Fibroblast of lung (primary cell): ENCODE data around the gene PTDSS2. TPM values are rescaled to one million over a fixed set of nuclear protein-coding genes. Genes with fewer than 3 reads are reported as not detected.

ENCODE experiments used
- DNase-seq, 2 donors: peaks; one replicate each; pipeline versions ENCODE4 v3.0.0 to v3.0.0-alpha.2; 2010; ENCODE audit warnings: low read depth in 2 of 2
- H2AFZ ChIP-seq: 2 replicates; pipeline ENCODE4 v1.5.1; 2012; ENCODE audit warnings: low read length, control low read depth, inconsistent platforms
- H3K27ac ChIP-seq: 2 replicates; pipeline ENCODE4 v1.5.1; 2011; ENCODE audit warnings: low read length, control low read depth; ENCODE audit not compliant: insufficient read depth
- H3K27me3 ChIP-seq: 2 replicates; pipeline ENCODE4 v1.5.1; 2011; ENCODE audit warnings: mild to moderate bottlenecking, low read length; ENCODE audit not compliant: control insufficient read depth, insufficient read depth
- H3K36me3 ChIP-seq: 2 replicates; pipeline ENCODE4 v1.5.1; 2011; ENCODE audit warnings: low read length; ENCODE audit not compliant: control insufficient read depth, insufficient read depth
- H3K4me1 ChIP-seq: 2 replicates; pipeline ENCODE4 v1.5.1; 2011; ENCODE audit warnings: low read length; ENCODE audit not compliant: control insufficient read depth, insufficient read depth; ENCODE audit errors: extremely low read depth
- H3K4me2 ChIP-seq: 2 replicates; pipeline ENCODE4 v1.5.1; 2011; ENCODE audit warnings: low read length, control low read depth; ENCODE audit not compliant: insufficient read depth; ENCODE audit errors: extremely low read depth
- H3K4me3 ChIP-seq, 4 experiments: fragments of 200-600 bp in 1 of 4; sonication (generic) in 1 of 4; replicated peaks in 1 of 4; 2 replicates each; pipeline ENCODE4 v1.5.1; 2011 to 2016; ENCODE audit warnings: low read length in 4 of 4, low read depth in 3 of 4, mild to moderate bottlenecking in 3 of 4, control low read depth in 2 of 4, inconsistent platforms in 1 of 4, mixed read lengths in 1 of 4; ENCODE audit not compliant: insufficient read depth in 1 of 4; ENCODE audit errors: control extremely low read depth in 1 of 4
- H3K79me2 ChIP-seq: 2 replicates; pipeline ENCODE4 v1.5.1; 2012; ENCODE audit warnings: mild to moderate bottlenecking, low read length, inconsistent platforms; ENCODE audit not compliant: control insufficient read depth, insufficient read depth
- H3K9ac ChIP-seq: 2 replicates; pipeline ENCODE4 v1.5.1; 2011; ENCODE audit warnings: mild to moderate bottlenecking, low read length, control low read depth; ENCODE audit not compliant: insufficient read depth
- H3K9me3 ChIP-seq: 2 replicates; pipeline ENCODE4 v1.5.1; 2012; ENCODE audit warnings: low read depth, low read length; ENCODE audit not compliant: control insufficient read depth, insufficient read depth
- H4K20me1 ChIP-seq: 2 replicates; pipeline ENCODE4 v1.5.1; 2011; ENCODE audit warnings: low read length; ENCODE audit not compliant: control insufficient read depth, insufficient read depth; ENCODE audit errors: extremely low read depth
- EZH2 ChIP-seq: IDR thresholded peaks from 2 replicates; pipeline ENCODE4 v1.5.1; 2012; ENCODE audit warnings: low read length, control low read depth, mild to moderate bottlenecking; ENCODE audit errors: missing control alignments
- polyA plus RNA-seq, 2 donors: library from polyadenylated mRNA; depleted of rRNA in 1 of 2; stranded (reverse) in 1 of 2; unstranded in 1 of 2; fragments of >200 nt; gene quantifications; 2 replicates each; pipeline ENCODE4 v1.2.1, GENCODE V29; 2011 to 2012; ENCODE audit warnings: missing spikeins in 1 of 2
- total RNA-seq: library from RNA; depleted of rRNA; stranded (reverse); fragments of >200 nt; gene quantifications from 2 replicates; pipeline ENCODE4 v1.2.1, GENCODE V29; 2014
- TF ChIP-seq, protein P1 (sequence below), 2 donors: IDR thresholded peaks in 1 of 2; conservative IDR thresholded peaks in 1 of 2; 1 replicate in 1 of 2; 2 replicates in 1 of 2; pipeline ENCODE4 v1.5.1; 2011 to 2012; ENCODE audit warnings: low read length in 2 of 2, control low read depth in 1 of 2, inconsistent platforms in 1 of 2, low read depth in 1 of 2, mild to moderate bottlenecking in 1 of 2

Gene PTDSS2
- total and polyA plus RNA-seq, 2 donors (not counting 1 experiment from before 2014, with no cell fraction given), result 17.4 to 36.7 TPM

DNA sequence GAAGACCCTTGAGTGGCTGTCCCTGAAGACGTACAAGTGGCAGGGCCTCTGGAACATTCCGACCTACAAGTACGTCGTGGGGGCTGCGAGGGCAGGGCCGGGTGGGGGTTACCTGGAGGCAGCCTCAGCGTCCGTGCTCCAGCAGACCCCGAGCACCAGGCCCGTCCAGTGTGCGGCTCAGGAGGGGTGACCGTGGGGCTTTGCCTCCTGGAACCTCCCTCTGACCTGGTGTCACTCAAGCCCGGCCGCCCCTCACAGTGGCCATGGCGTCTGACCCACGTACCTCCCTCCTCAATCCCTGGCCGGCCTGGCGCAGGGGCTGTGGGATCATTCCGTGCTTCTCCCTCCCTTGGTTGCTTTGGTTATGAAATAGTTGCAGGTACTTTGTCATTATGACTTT is 38.5 kb downstream of the PTDSS2 start:
- no peak overlapping the region for H3K9ac ChIP-seq
- H3K9me3 ChIP-seq, result no peaks in the 10 kb centered on the region
- peaks cover 2% of the 10 kb centered on the region for H3K36me3 ChIP-seq
- no peaks in the 10 kb centered on the region for H3K27me3 ChIP-seq
- TF ChIP-seq, protein P1, sequence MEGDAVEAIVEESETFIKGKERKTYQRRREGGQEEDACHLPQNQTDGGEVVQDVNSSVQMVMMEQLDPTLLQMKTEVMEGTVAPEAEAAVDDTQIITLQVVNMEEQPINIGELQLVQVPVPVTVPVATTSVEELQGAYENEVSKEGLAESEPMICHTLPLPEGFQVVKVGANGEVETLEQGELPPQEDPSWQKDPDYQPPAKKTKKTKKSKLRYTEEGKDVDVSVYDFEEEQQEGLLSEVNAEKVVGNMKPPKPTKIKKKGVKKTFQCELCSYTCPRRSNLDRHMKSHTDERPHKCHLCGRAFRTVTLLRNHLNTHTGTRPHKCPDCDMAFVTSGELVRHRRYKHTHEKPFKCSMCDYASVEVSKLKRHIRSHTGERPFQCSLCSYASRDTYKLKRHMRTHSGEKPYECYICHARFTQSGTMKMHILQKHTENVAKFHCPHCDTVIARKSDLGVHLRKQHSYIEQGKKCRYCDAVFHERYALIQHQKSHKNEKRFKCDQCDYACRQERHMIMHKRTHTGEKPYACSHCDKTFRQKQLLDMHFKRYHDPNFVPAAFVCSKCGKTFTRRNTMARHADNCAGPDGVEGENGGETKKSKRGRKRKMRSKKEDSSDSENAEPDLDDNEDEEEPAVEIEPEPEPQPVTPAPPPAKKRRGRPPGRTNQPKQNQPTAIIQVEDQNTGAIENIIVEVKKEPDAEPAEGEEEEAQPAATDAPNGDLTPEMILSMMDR (conservative IDR thresholded peaks at IDR 0.05 in 1 of 2, IDR thresholded peaks at IDR 0.05 in 1 of 2; ENCODE audit: low read depth in 1 of 2, low read length in 2 of 2), result no peak
- no peak for TF ChIP-seq EZH2
- no peaks in the 10 kb centered on the region for H4K20me1 ChIP-seq
- no peak overlapping the region for H3K4me2 ChIP-seq
- H3K27ac ChIP-seq, result no peak overlapping the region
- no peak overlapping the region for H2AFZ ChIP-seq
- no peaks in the 10 kb centered on the region for H3K79me2 ChIP-seq
- no peak for DNase-seq
- H3K4me3 ChIP-seq, result no peak overlapping the region
- H3K4me1 ChIP-seq, result no peaks in the 10 kb centered on the region

DNA sequence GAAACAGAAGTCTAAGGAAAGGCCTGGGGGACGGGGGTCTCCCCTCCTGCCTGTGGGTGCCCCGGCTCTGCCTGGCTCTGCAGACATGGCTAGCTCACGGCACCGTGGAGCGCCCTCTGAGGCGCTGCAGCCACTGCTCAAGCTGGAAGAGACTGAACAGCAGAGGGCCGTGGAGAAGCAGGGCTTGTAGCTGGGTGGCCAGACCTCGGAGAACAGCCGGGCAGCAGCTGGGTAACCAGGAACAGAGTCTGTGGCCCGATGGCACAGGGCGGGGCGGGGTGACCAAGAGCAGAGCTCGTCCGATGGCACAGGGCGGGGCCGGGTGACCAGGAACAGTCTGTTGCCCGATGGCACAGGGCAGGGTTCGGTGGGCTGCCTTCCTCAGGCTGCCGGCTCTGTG is 38.9 kb downstream of the PTDSS2 start:
- no peak overlapping the region for H3K4me2 ChIP-seq
- TF ChIP-seq EZH2, result no peak
- TF ChIP-seq, protein P1 (conservative IDR thresholded peaks at IDR 0.05 in 1 of 2, IDR thresholded peaks at IDR 0.05 in 1 of 2; ENCODE audit: low read depth in 1 of 2, low read length in 2 of 2), result no peak
- H2AFZ ChIP-seq, result no peak overlapping the region
- H3K9me3 ChIP-seq, result no peaks in the 10 kb centered on the region
- no peak overlapping the region for H3K4me3 ChIP-seq
- H3K27ac ChIP-seq, result no peak overlapping the region
- H3K9ac ChIP-seq, result no peak overlapping the region
- H3K27me3 ChIP-seq, result no peaks in the 10 kb centered on the region
- H3K79me2 ChIP-seq, result no peaks in the 10 kb centered on the region
- DNase-seq, result no peak
- no peaks in the 10 kb centered on the region for H4K20me1 ChIP-seq
- no peaks in the 10 kb centered on the region for H3K4me1 ChIP-seq
- peaks cover 2% of the 10 kb centered on the region for H3K36me3 ChIP-seq

DNA sequence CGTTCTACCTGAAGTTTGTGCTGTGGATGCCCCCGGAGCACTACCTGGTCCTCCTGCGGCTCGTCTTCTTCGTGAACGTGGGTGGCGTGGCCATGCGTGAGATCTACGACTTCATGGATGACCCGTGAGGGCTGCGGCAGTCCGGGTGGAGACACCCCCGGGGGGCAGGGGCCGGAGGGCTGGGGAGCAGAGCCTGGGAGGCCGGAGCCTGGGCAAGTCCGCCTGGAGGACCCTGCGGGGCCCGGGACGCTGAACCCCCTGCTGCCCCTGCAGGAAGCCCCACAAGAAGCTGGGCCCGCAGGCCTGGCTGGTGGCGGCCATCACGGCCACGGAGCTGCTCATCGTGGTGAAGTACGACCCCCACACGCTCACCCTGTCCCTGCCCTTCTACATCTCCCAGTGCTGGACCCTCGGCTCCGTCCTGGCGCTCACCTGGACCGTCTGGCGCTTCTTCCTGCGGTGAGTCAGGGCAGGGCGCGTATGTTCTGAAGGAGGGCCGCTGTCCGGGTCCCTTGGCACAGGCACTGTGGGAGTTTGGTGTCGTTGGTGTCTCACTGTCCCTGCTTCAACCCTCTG is 39.6 kb downstream of the PTDSS2 start:
- no peak overlapping the region for H2AFZ ChIP-seq
- H3K27ac ChIP-seq, result no peak overlapping the region
- no peak overlapping the region for H3K4me2 ChIP-seq
- no peaks in the 10 kb centered on the region for H3K79me2 ChIP-seq
- peaks cover 5% of the 10 kb centered on the region for H3K36me3 ChIP-seq
- no peak overlapping the region for H3K4me3 ChIP-seq
- TF ChIP-seq EZH2, result no peak
- TF ChIP-seq, protein P1 (conservative IDR thresholded peaks at IDR 0.05 in 1 of 2, IDR thresholded peaks at IDR 0.05 in 1 of 2; ENCODE audit: low read depth in 1 of 2, low read length in 2 of 2), result no peak
- no peaks in the 10 kb centered on the region for H3K27me3 ChIP-seq
- H3K4me1 ChIP-seq, result no peaks in the 10 kb centered on the region
- H3K9ac ChIP-seq, result no peak overlapping the region
- H4K20me1 ChIP-seq, result no peaks in the 10 kb centered on the region
- DNase-seq, result no peak
- no peaks in the 10 kb centered on the region for H3K9me3 ChIP-seq
